Osteoblast (primary cell): ENCODE results near the gene TENM4. TPM values are rescaled to one million over a fixed set of nuclear protein-coding genes. Genes with fewer than 3 reads are reported as not detected.

ENCODE experiments used
- DNase-seq: peaks from one replicate; pipeline ENCODE4 v3.0.0; 2011; ENCODE audit warnings: low spot score, mixed read lengths; ENCODE audit not compliant: insufficient read length; ENCODE audit errors: missing footprints
- H2AFZ ChIP-seq: 2 replicates; pipeline ENCODE4 v1.6.0; 2011; ENCODE audit warnings: mild to moderate bottlenecking, low read length
- H3K27ac ChIP-seq: 2 replicates; pipeline ENCODE4 v1.5.1; 2011; ENCODE audit warnings: mild to moderate bottlenecking, low read depth, low read length, moderate library complexity
- H3K27me3 ChIP-seq: 2 replicates; pipeline ENCODE4 v1.6.0; 2012; ENCODE audit warnings: mild to moderate bottlenecking, control low read depth, inconsistent platforms, low read length, moderate library complexity; ENCODE audit not compliant: insufficient read depth
- H3K36me3 ChIP-seq: 2 replicates; pipeline ENCODE4 v1.5.1; 2011; ENCODE audit warnings: mild to moderate bottlenecking, low read length, control low read depth, moderate library complexity; ENCODE audit not compliant: insufficient read depth
- H3K4me1 ChIP-seq: 2 replicates; pipeline ENCODE4 v1.5.1; 2011; ENCODE audit warnings: mild to moderate bottlenecking, low read length, control low read depth, moderate library complexity; ENCODE audit not compliant: insufficient read depth
- H3K4me2 ChIP-seq: 2 replicates; pipeline ENCODE4 v1.6.0; 2011; ENCODE audit warnings: mild to moderate bottlenecking, low read length; ENCODE audit not compliant: insufficient read depth
- H3K4me3 ChIP-seq: fragments of 200-600 bp; sonication (generic); 3 replicates; pipeline ENCODE4 v1.5.1; 2012; ENCODE audit warnings: mild to moderate bottlenecking, low read length, inconsistent platforms; ENCODE audit not compliant: insufficient read depth
- H3K79me2 ChIP-seq: 2 replicates; pipeline ENCODE4 v1.6.0; 2012; ENCODE audit warnings: mild to moderate bottlenecking, low read length, control low read depth, inconsistent platforms; ENCODE audit not compliant: insufficient read depth
- H3K9me3 ChIP-seq: 2 replicates; pipeline ENCODE4 v1.5.1; 2011; ENCODE audit warnings: low read depth, low read length, control low read depth
- H4K20me1 ChIP-seq: 2 replicates; pipeline ENCODE4 v1.6.0; 2012; ENCODE audit warnings: mild to moderate bottlenecking, low read length, control low read depth; ENCODE audit not compliant: insufficient read depth
- CTCF ChIP-seq: IDR thresholded peaks from 2 replicates; pipeline ENCODE4 v1.5.1; 2011; ENCODE audit warnings: mild to moderate bottlenecking, low read depth, low read length, moderate library complexity; ENCODE audit errors: extremely low read depth
- total RNA-seq: library from RNA; depleted of rRNA; stranded (reverse); fragments of >200 nt; gene quantifications from 2 replicates; pipeline ENCODE4 v1.2.3, GENCODE V29; 2012

The TENM4 gene
- total RNA-seq, 1 donor: 63.3 TPM

DNA sequence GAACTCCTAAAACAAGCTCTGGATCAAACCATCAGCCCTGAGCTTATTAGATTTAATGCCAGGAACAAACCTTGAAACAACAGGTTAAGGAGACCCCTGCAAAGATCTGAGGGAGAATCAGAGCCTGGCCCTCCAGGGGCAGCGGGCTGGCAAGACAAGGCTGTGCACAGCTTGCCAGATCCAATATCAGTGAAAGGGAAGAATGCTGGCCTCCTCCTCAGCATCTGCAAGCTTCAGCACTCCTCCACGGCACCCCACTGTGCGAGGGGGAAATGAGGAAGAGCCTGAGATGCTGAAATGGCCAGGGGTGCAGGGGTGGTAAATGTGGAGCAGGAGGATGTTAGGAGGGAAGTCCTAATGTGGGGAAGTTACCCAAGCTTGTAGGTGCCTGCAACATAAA, 167.0 kb downstream of the TENM4 start:
- H3K9me3 ChIP-seq: no peaks in the 10 kb centered on the region
- H4K20me1 ChIP-seq: peaks cover 3% of the 10 kb centered on the region
- no peaks in the 10 kb centered on the region for H3K79me2 ChIP-seq
- no peak overlapping the region for H3K4me2 ChIP-seq
- TF ChIP-seq CTCF: no peak
- H3K27me3 ChIP-seq: no peaks in the 10 kb centered on the region
- DNase-seq: no peak
- peaks cover 7% of the 10 kb centered on the region for H3K4me1 ChIP-seq
- H2AFZ ChIP-seq: no peak overlapping the region
- H3K4me3 ChIP-seq: no peak overlapping the region
- H3K27ac ChIP-seq: no peak overlapping the region
- H3K36me3 ChIP-seq: no peaks in the 10 kb centered on the region

GRCh38 chr11:79269611-79270307, 171.1 kb downstream of the TENM4 start:
- Histone ChIP-seq H4K20me1 (no peaks in the 10 kb centered on the region), H3K4me2 (no peak overlapping the region), H3K79me2 (no peaks in the 10 kb centered on the region), H2AFZ (no peak overlapping the region), H3K9me3 (no peaks in the 10 kb centered on the region), H3K27me3 (no peaks in the 10 kb centered on the region), H3K4me1 (peaks cover 5% of the 10 kb centered on the region), H3K27ac (no peak overlapping the region), H3K4me3 (no peak overlapping the region), H3K36me3 (no peaks in the 10 kb centered on the region)
- no peak for DNase-seq
- TF ChIP-seq CTCF: no peak

- no peak overlapping the region for H2AFZ ChIP-seq
- H3K9me3 ChIP-seq: no peaks in the 10 kb centered on the region
- no peaks in the 10 kb centered on the region for H3K36me3 ChIP-seq
- no peaks in the 10 kb centered on the region for H3K79me2 ChIP-seq
- H3K4me1 ChIP-seq: no peaks in the 10 kb centered on the region
- no peak overlapping the region for H3K4me2 ChIP-seq
- no peak for DNase-seq
- H3K27me3 ChIP-seq: no peaks in the 10 kb centered on the region
- TF ChIP-seq CTCF: no peak
- H3K4me3 ChIP-seq: no peak overlapping the region
- no peaks in the 10 kb centered on the region for H4K20me1 ChIP-seq
- H3K27ac ChIP-seq: no peak overlapping the region
Observed at GRCh38 chr11:79266396-79266795, 174.4 kb downstream of the TENM4 start.

- TF ChIP-seq CTCF: no peak
- Histone ChIP-seq H3K4me2 (no peak overlapping the region), H3K79me2 (no peaks in the 10 kb centered on the region), H4K20me1 (no peaks in the 10 kb centered on the region), H3K9me3 (no peaks in the 10 kb centered on the region), H3K4me1 (no peaks in the 10 kb centered on the region), H3K36me3 (no peaks in the 10 kb centered on the region), H3K4me3 (no peak overlapping the region), H2AFZ (no peak overlapping the region), H3K27ac (no peak overlapping the region), H3K27me3 (no peaks in the 10 kb centered on the region)
- no peak for DNase-seq
Observed at GRCh38 chr11:79265756-79266322, 175.0 kb downstream of the TENM4 start.
